ENCODE data around the gene PDCD4.

PDCD4 gene

DNA sequence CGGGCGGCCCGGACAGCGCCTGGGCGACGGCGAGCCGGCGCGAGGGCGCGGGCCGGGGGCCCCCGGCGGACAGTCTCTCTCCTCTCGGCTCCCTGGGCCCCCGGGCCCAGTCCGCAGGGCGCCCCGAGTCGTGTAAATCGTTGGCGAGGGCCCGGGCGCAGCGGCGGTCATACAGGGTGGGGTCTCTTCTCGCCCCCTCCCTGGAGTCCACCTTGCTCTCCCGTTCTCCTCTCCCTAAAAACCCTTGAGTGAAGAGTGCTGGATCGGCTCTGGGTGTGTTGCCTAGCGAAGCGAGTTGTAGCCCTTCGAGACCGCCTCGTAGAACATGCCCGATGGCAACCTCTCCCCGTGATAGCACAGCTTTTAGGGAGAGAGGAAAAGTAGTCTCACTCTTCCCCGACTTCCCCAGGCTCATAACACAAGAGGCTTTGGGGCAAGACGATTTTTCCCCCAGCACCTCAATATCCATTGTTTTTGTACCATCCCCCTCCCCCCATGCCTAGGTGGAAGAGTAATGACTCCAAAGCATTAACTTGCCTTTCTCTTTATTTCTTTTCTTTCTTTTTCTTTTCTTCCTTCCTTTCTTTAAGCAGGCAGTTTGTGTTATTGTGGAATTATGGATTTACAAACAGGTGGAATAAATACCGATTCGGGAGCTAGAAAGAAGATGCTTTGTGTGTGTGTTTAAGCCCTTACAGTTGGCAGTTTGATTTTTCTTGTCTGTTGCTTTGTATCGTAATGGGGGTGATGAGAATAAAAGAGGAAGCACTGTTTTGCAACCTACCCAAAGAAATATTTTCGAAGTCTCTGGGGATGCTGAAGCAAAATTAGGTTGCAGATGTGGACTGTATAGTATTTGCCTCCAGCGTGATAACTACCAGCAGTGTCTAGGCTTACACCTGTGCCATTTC lies 48.5 kb downstream of the PDCD4 start:
- DNase-seq, result peak; percentile 35
- Mint-ChIP-seq H3K36me3 (ENCODE audit: low read depth) (peaks cover 16% of the 10 kb centered on the region), H3K4me3 (peak overlapping the region; percentile 88), H3K9me3 (no peaks in the 10 kb centered on the region), H3K4me1 (peaks cover 61% of the 10 kb centered on the region), H3K27ac (peak overlapping the region; percentile 61), H3K27me3 (no peaks in the 10 kb centered on the region)
- ATAC-seq, result no peak

DNA sequence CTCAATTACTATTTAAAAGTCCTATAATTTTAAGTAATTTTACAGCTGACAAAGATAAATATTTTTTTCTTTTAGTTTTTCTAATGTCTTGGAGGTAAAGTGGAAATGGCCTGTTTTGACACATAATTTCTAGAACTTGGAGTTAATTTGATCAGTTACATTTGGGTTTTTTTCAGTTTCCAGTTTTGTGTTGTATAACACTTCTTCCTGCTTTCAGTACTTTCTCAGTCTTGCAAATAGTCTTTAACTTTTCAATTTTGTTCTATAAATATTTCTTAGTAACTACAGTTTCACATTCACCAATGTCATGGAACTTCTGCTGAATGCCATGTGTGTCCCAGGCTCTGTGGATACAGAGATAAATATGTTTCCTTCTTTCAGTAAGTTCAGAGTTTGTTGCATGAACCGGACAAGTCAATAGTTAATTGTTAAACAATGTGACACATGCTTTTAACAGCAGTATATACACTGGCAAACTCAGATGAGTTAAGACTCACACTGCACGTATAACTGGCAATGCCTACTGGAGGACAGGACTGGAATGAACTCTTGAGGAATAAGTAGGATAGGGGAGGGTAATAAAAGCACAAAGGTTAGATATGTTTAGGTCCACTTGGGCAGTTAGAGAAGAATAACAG lies 52.2 kb downstream of the PDCD4 start:
- Mint-ChIP-seq H3K9me3 (no peaks in the 10 kb centered on the region), H3K4me3 (peak overlapping the region; percentile 28), H3K27me3 (no peaks in the 10 kb centered on the region), H3K4me1 (peaks cover 66% of the 10 kb centered on the region), H3K36me3 (ENCODE audit: low read depth) (peaks cover 3% of the 10 kb centered on the region), H3K27ac (peak overlapping the region; percentile 72)
- ATAC-seq (no peak), DNase-seq (no peak)

DNA sequence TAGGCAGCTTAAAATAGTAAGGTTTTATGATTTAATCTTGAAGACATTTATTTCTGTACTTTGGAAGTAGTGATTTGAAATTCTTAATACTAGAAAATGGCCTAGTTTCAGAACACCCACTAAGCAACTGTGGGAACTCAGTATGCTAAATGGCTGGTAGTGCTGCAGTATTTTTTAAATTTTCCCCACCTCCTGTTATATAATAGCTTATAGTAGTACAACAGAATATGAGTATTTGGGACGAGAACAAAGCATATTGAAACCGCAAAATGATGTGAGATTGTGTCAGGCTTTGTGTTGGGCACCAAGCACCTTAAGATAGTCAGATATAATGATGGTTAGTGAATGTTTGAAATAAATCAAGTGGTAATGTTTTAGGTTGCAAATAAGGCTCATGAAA lies 55.7 kb downstream of the PDCD4 start:
- no peaks in the 10 kb centered on the region for H3K27me3 Mint-ChIP-seq
- no peak overlapping the region for H3K4me3 Mint-ChIP-seq
- H3K27ac Mint-ChIP-seq, result no peak overlapping the region
- peaks cover 3% of the 10 kb centered on the region for H3K36me3 Mint-ChIP-seq (ENCODE audit: low read depth)
- ATAC-seq (no peak), DNase-seq (no peak)
- H3K9me3 Mint-ChIP-seq, result no peaks in the 10 kb centered on the region
- H3K4me1 Mint-ChIP-seq, result peaks cover 54% of the 10 kb centered on the region

DNA sequence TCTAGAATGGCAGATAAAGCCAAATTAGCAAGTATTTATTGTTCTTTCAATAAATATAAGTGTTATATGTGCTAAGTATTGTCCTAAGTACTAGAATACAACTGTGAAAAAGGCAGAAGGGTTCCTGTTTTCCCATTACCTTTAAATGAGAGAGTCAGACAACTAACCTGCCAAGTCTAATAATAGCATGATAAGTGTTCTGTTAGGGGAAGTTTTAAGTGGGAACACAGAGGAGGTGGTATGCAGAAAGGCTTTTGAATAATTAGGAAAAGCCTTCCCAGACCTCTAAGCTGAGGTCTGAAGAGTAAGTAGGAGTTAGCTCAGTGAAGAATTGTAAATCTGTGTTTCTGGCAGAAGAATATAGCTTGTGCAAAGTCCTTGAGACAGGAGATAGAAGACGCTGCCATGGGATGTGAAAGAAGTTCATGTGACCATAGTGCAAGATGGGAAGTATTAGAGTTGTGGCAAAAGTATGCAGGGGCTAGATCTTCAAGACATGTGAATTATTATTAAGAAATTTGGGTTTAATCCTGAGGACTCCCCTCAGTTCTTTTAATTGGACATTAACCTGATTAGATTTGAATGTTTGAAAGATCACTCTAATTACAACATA lies 60.1 kb downstream of the PDCD4 start:
- Mint-ChIP-seq H3K4me1 (peaks cover 29% of the 10 kb centered on the region), H3K27ac (no peak overlapping the region), H3K27me3 (no peaks in the 10 kb centered on the region), H3K36me3 (ENCODE audit: low read depth) (peaks cover 7% of the 10 kb centered on the region), H3K4me3 (no peak overlapping the region), H3K9me3 (no peaks in the 10 kb centered on the region)
- ATAC-seq (no peak), DNase-seq (no peak)

DNA sequence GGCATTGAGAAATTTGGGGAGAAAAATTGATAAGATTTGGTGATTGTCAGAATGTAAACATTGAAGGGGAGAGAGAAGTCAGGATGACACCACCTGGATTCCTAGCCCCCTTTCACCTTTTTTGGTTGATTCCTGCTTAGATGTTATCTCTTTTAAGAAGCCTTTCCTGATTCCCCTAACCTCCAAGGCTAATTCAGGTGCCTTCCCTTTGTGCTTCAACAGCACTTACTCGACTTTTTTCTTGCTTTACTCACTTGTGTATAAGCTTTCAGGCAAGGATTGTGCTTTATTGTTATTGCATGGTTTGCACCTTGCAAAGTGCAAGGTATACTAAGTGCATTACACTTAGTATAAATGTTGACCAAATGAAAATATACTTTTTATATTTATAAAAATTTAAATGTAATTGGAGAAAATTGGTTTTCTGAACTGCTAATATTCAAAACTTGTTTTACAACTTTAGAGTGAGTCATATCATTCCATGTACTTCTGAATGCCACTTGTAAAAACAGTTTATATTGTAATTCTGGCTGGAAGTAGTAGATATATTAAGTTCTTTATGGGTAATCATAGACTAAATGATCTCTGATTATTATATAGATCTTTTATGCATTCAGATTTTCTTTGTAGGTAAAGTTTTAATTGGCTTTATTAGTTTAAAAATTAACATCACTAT lies 60.9 kb downstream of the PDCD4 start:
- Mint-ChIP-seq H3K9me3 (no peaks in the 10 kb centered on the region), H3K27me3 (no peaks in the 10 kb centered on the region), H3K36me3 (ENCODE audit: low read depth) (peaks cover 7% of the 10 kb centered on the region), H3K4me1 (peaks cover 26% of the 10 kb centered on the region), H3K27ac (no peak overlapping the region), H3K4me3 (no peak overlapping the region)
- no peak for ATAC-seq
- DNase-seq, result no peak

DNA sequence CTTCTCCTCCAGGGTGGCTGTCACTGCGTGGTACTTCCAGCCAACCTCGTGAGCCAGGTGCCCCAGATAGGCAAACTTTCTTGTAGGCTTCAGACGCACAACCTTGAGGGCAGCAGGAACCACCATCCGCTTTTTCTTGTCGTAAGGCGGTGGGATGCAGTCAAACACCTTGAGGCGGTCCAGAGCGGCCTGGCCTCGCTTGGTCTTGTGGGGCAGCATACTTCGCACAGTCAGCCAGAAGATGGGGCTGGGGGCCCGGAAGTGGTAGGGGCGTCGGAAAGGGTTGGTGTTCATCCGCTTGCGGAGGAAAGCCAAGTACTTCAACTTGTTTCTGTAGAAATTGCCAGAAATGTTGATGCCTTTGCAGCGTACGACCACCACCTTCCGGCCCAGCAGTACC lies 65.0 kb downstream of the PDCD4 start:
- H3K9me3 Mint-ChIP-seq, result peaks cover 3% of the 10 kb centered on the region
- ATAC-seq, result no peak
- H3K4me1 Mint-ChIP-seq, result peaks cover 32% of the 10 kb centered on the region
- H3K27me3 Mint-ChIP-seq, result no peaks in the 10 kb centered on the region
- H3K36me3 Mint-ChIP-seq (ENCODE audit: low read depth), result peaks cover 22% of the 10 kb centered on the region
- no peak for DNase-seq
- no peak overlapping the region for H3K27ac Mint-ChIP-seq
- H3K4me3 Mint-ChIP-seq, result no peak overlapping the region

DNA sequence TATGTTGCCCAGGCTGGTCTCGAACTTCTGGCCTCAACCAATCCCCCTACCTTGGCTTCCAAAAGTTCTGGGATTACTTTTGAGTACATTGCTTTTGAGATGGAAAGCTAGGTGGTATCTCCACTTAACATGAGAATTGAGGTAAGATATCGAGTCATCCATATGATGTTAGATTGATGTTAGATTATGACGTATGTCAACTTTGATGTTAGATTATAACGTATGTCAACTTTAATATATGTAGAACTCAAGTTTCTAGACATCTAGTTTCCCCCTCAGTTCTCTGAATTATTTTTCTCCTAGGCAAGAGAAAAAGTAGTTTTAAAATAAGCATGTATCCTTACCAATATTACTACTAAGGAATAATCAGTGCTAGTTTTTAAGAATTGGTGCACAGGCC lies 67.7 kb downstream of the PDCD4 start:
- Mint-ChIP-seq H3K4me3 (no peak overlapping the region), H3K4me1 (peaks cover 42% of the 10 kb centered on the region), H3K9me3 (peaks cover 15% of the 10 kb centered on the region), H3K27ac (no peak overlapping the region), H3K36me3 (ENCODE audit: low read depth) (peaks cover 47% of the 10 kb centered on the region), H3K27me3 (no peaks in the 10 kb centered on the region)
- ATAC-seq, result no peak
- DNase-seq, result no peak

DNA sequence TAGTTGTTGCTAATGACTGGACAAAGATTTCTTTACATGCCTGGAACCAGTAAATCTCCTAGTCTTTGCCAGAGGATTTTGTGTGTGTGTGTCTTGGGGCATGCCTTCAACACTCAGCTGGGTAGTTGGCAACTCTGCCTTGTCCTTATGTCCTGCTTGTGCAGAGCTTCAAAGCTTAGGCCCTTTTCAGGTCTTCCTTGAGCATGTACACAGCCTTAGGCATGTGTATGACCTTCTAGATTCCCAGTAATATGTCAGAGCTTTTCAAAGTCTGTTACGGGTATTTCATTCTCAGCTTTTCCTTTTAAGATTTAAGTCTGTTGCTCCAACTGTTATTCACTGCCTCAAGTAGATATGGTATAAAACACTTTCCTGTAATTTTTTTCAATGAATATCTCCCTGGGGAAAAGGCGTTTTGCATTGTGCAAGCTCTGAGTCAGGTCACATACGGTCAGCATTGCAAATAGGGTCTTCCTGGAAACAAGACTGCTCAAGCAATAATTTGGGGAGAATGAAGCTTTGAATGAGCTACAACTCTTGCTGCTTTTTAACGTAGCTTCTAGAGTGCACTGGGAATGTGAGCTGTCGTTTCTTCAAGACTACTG lies 73.2 kb downstream of the PDCD4 start:
- H3K4me1 Mint-ChIP-seq, result peaks cover 54% of the 10 kb centered on the region
- H3K27me3 Mint-ChIP-seq, result no peaks in the 10 kb centered on the region
- ATAC-seq (no peak), DNase-seq (no peak)
- no peak overlapping the region for H3K27ac Mint-ChIP-seq
- H3K4me3 Mint-ChIP-seq, result no peak overlapping the region
- peaks cover 77% of the 10 kb centered on the region for H3K36me3 Mint-ChIP-seq (ENCODE audit: low read depth)
- peaks cover 26% of the 10 kb centered on the region for H3K9me3 Mint-ChIP-seq

DNA sequence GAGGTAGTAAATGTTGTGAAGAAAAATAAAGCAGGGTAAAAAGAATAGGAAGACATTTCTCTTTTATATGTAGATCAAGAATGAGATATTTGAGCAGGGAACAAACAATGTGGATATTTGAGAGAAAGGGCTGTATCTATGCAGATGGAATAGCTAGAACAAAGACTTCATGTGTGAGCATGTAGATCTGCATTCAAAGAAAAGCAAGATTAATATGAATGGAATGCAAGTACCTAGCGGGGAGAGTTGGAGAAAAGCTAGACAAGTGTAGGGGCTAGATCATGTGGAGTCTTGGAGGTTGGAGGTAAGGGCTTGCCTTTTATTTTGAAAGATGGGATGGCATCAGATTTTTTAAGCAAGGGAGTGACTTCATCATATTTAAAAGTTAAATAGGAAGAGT lies 74.8 kb downstream of the PDCD4 start:
- Mint-ChIP-seq H3K27me3 (no peaks in the 10 kb centered on the region), H3K4me1 (peaks cover 51% of the 10 kb centered on the region), H3K27ac (no peak overlapping the region), H3K4me3 (no peak overlapping the region), H3K9me3 (peaks cover 23% of the 10 kb centered on the region), H3K36me3 (ENCODE audit: low read depth) (peaks cover 67% of the 10 kb centered on the region)
- DNase-seq, result no peak
- no peak for ATAC-seq

DNA sequence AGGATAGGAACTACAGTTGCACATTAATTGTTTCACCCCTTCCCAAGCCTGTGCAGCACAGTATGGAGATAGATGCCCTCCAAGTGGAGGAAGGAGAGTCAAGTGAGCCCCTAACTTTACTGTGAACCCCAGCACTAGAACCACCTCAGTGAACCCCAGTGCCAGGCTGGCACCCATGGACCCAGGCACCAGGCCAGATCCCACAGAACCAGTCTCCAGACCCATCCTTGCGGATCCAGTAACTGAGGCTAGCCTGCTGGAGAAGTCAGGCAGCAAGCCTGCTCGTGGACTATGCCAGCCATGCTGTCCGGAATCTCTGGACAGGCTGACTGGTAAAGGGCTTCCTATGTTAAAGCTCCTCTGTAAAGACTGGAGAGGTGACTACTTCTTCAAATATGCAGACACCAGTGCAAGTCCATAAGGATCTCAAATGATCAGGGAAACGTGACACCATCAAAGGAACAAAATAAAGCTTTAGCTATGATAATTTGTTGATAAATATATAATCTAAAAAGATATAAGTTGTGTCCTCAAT lies 75.4 kb downstream of the PDCD4 start:
- no peak overlapping the region for H3K27ac Mint-ChIP-seq
- H3K9me3 Mint-ChIP-seq, result peaks cover 23% of the 10 kb centered on the region
- peaks cover 50% of the 10 kb centered on the region for H3K4me1 Mint-ChIP-seq
- peaks cover 67% of the 10 kb centered on the region for H3K36me3 Mint-ChIP-seq (ENCODE audit: low read depth)
- DNase-seq, result no peak
- H3K4me3 Mint-ChIP-seq, result no peak overlapping the region
- no peaks in the 10 kb centered on the region for H3K27me3 Mint-ChIP-seq
- ATAC-seq, result no peak
